H1 (cell line): ENCODE measurements around the gene YIPF3. TPM values are rescaled to one million over a fixed set of nuclear protein-coding genes. Genes with fewer than 3 reads are reported as not detected.

Source experiments
- CBX5 ChIP-seq: fragments of 300-800, 300-1000 bp; sonication (generic); IDR thresholded peaks from 2 replicates; pipeline ENCODE4 v1.7.1; 2016; ENCODE audit warnings: antibody characterized with exemption, low read length, low read depth
- CTCF ChIP-seq, 3 experiments: IDR thresholded peaks; 1 replicate in 2 of 3; 2 replicates in 1 of 3; pipeline versions ENCODE4 v1.5.1 to v1.6.1; 2011; ENCODE audit warnings: low read length in 3 of 3, mild to moderate bottlenecking in 3 of 3, inconsistent platforms in 2 of 3, low read depth in 1 of 3, moderate library complexity in 1 of 3; ENCODE audit not compliant: insufficient read depth in 1 of 3; ENCODE audit errors: control extremely low read depth in 1 of 3
- HDAC6 ChIP-seq: IDR thresholded peaks from one replicate; pipeline ENCODE4 v1.7.1; 2012; ENCODE audit warnings: low read depth, mild to moderate bottlenecking, inconsistent platforms, low read length, moderate library complexity
- JUN ChIP-seq: IDR thresholded peaks from 2 replicates; pipeline ENCODE4 v1.6.1; 2011; ENCODE audit warnings: low read depth, mild to moderate bottlenecking, improper control_type of control experiment, low read length
- polyA plus RNA-seq, 7 experiments: library from polyadenylated mRNA; depleted of rRNA in 3 of 7; stranded (reverse) in 5 of 7; unstranded in 2 of 7; fragments of >200 nt in 5 of 7; fragments of 200-250 nt in 2 of 7; gene quantifications; 1 replicate in 5 of 7; 2 replicates in 1 of 7; 4 replicates in 1 of 7; pipeline versions ENCODE4 v1.2.1 to v1.2.3, GENCODE V29; 2011 to 2013; ENCODE audit warnings: missing spikeins in 2 of 7, mixed read lengths in 2 of 7
- total RNA-seq: library from RNA; stranded (reverse); fragmentation: NEBNext Ultra II Directional; extraction: Animal tissue kit (Norgen Biotek cat#: 25700); gene quantifications from 2 replicates; pipeline ENCODE4 v1.2.1, GENCODE V29; 2021

The YIPF3 gene
- total and polyA plus RNA-seq, 2 of the 8 experiments (the other 6 are each of a cell fraction or from before 2014, with no cell fraction given) = 77.2 to 225 TPM

GRCh38 chr6:43469947-43470346, 46.8 kb downstream of the YIPF3 start (continued):
- TF ChIP-seq CTCF (IDR thresholded peaks at IDR 0.05; ENCODE audit: control extremely low read depth in 1 of 3, insufficient read depth in 1 of 3, low read depth in 1 of 3, low read length in 3 of 3) (no peak), HDAC6 (no peak), JUN (no peak), CBX5 (no peak)
- TF ChIP-seq, all 59 proteins: peak for 0
